Effector CD8-positive, alpha-beta T cell (primary cell): Measurements from ENCODE around the gene IGSF9B.

Experiments
- DNase-seq: peaks from one replicate; lab custom pipeline; 2025; lab: John Stamatoyannopoulos, UW

Gene IGSF9B

DNA sequence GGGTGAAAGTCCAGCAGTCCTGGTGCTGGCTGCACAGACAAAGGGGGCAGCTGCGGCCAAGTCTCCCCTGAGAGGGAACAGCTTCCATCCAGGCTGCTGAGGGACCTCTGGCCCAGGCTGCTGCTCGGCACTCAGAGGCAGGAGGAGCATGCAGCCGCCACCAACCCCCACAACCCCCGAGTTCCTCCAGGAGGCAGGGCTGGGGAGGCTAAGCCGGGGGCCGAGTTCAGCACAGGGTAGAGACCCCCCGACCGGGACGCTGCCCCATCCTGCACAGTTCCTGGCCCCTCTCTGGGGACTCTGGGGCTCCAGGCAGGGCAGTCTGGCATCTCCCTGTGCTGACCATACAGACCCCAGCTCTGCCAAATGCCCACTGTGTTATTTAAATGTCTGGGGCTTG, 20.2 kb downstream of the IGSF9B start:
- DNase-seq, result no peak

DNA sequence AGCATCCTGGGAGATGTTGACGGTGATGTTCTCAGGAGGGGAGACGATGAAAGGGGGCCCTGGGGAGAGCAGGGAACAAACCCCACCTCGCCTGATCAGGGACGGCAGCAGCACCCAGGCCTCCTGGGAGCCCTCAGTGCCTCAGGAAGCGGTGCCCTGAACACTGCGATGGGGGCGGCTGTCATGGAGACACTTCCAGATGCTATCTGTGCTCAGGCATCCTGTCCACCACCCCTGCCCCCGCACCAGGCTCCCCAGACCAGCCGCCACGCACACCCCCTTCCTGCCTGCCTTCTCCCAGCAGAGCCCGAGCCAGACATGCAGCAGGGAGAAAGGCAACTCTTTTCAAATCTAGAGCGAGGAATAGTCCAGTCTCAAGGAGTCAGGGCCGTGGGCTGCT, 20.6 kb downstream of the IGSF9B start:
- no peak for DNase-seq

DNA sequence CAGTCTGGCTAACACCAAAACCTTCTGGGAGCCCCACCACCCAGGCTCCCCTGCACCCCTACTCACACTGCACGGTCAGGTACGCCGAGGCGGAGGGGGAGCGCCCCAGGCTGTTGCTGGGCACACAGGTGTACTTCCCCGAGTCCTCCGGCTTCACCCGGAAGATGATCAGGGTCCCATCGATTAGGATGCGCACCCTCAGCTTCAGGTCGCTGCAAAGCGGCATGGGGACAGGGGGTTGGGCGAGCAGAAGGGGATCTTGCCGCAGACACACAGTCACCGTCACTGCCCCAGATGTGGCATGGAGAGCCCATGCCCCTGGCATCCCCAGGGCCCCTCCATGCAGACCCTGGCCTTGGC, 21.2 kb downstream of the IGSF9B start:
- DNase-seq, result no peak

DNA sequence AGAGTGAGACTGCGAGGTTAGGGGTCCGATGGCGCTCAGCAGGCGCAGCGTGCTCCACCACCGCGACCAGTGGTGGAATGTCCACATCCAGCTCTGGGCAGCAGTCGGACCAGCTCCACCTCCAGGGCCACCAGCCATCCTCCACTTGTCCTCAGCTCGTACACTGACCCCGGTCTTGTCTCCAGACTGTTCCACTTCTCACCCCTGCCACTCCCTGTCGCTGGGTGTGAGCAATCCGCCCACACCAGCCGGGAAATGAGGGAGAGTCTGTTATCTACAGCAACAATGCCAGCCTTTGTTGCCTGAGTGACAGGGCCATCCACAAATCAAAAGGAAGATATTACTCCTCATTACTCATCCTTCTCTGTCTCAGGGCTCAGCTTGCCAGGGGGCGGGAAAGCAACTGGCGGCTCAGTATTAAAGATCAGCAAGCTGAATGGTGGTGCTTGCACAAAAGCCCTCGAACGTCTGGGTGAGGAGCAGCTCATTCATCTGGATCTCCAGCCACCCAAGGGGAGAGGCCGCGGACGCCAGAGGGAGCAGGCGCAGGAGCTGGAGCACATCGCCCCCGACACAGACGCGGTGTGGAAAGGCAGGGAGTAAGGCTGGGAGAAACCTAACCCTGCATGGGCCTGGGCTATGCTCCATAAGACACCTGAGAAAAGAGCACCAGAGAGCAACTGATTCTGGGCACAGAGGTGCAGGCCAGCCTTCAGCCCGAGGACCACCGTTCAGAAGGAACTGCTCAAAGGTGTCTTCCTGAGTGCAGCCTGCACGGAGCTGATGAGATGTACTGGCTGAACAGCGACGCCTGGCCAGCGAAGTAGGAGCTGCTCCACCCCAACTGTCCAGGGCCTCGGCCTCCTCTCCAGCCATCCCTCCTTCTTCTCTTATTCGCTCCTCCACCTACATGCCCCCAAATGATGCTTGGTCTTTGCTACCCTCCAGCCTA, 21.9 kb downstream of the IGSF9B start:
- no peak for DNase-seq

DNA sequence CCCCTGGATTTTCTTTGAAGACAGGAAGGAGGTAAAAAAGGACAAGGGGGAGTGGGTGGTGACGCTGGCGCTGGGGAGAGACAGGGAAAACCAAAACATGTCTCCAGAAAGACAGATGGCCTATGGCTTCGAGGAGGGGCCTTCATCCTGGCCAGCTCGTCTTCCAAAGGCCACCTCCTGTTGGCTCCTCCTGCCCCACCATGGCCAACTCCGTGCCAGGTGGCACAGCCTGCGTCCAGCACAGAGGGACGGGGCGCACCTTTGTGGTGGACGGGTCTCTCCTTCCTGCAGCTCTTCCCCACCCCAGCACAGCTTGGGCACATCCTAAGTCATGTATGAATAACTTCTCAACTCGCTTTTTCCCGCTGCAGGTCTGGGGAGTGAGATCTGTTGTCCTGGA, 22.7 kb downstream of the IGSF9B start:
- no peak for DNase-seq

DNA sequence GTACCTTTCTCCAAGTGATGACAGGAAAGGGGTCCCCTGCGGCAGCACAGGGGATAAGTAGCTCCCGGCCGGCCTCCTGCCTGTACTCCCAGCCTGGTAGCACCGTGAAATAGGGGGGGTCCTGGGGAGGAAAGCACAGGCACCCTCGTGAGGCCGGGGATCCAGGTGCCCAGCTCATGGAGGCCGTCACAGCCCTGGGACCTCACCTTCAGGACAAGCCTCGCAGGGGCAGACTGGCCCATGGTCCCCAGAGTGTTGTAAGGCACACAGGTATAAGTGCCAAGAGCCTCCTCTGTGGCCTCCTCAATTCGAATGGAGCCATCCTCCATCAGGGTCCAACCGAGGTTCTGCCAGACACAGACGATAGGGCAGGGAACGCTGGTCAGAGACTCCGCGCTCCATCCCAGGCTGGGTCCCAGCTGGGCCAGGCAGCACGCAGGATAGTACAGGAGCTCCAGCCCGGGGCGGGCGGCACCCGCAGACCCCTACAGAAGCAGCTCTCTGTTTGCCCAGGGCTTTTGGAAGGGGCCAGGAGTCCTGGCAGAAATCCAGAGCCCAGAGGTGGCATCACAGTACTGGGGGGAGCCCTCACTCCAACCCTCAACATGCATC, 25.2 kb downstream of the IGSF9B start:
- DNase-seq, result no peak

DNA sequence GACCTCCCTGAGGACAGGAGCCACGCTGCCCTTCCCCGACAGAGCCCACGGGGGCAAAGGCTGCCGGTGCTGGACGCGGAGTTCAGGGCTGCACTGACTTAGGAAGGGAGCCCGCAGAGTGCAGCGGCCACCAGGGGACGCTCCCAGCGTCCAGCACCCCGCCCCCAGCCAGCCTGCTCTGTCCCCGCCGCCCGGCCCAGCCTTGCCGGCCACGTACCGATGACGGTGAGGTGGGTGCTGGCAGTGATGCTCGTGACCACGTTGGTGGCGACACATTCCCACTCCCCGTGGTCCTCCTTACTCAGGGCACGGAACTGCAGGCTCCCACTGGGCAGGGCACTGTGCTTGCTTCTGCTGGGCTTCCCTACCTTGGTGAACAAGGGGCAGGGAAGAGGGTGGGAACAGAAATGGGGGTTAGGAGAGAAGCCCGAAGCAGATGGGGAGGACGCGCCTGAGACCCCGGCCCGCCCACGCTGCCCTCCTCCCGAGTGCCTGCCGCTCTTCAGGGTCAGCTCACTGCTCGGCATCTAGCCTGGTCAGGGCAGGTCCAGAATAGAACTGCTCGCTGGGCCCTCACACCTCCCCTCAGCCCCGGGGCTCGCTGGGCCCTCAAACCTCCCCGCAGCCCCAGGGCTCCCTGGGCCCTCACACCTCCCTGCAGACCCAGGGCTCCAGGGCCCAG, 25.9 kb downstream of the IGSF9B start:
- DNase-seq, result no peak

DNA sequence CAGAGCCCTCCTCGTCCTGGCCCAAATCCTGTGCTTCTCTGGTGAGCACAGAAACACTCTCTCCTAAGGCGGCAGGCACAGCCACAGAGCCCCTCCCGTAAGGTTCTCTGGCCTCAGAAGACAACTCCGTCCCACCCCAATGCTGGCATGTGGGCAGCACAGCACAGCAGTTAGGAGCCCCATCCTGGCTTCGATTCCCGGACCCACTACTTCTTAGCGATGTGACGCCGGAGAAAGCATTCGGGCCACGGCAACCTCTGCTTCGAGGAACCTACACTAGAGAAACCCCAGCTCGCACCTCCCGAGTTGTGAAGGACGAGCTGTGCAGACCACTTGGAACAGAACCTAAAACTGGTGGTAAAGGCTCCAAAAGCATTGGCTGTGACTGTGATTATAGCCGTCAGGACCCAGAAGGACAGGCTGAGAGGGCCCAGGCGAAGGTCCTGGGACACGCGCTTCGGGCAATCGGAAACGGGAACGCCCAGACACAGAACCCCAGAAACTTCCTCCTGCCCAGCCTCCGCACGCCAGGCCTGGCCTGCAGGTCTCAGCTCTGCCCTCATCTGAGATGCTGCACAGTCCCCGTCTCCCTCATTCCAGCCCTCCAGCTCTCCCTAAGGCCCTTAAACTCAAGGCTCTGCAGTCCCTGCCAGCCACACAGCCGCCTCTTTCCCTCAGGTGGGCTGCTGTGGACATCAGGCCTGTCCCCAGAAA, 26.6 kb downstream of the IGSF9B start:
- no peak for DNase-seq

DNA sequence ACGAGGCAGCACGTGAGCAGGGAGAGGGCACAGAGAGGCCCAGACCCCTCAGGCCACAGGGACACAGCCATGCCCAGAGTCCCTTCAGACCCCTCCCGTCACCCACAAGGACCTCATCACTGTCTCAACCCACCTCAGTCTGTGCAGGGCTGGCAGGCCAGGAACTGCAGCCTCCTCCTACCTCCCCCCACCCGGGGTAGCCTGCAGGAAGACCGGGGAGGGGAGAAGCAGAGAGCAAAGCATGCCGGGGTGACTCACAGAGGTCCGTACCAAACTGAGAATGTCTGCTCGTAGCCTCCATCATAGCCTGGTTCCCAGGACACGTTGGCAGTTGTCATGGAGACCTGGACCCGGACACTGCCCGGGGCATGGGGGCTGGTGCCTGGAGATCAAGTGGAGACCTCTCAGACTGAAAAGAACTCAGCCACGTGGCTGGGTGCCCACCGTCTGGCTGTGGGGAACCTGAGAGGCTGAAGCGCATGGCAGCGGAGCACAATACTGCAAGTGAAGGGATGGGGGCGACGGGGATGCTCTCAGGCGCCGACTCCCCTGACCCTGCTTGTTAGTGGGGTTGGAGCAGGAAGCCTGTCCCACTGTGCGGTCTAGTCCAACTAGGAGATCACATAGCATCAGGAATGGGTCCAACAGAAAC, 27.2 kb downstream of the IGSF9B start:
- no peak for DNase-seq

DNA sequence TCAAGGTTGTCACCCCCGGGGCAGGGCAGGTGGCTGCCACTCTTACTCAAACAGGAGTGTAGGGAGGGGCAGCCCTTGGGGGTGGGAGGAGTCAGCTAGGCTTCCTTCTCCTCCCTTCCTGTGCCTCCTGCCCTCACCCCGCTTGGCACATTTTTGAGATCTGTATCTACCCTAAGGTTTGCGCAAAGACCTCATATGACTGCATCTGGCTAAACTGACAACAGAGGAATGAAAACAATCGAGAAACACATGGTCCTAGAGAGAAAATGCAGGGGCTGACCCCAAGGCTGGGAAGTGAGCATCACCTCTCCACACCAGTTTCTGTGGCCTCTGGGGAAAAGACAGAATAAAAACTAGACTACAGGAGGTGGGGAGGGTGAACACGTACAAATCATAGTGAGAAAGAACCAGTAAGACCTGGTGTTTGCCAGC, 28.1 kb downstream of the IGSF9B start:
- no peak for DNase-seq

DNA sequence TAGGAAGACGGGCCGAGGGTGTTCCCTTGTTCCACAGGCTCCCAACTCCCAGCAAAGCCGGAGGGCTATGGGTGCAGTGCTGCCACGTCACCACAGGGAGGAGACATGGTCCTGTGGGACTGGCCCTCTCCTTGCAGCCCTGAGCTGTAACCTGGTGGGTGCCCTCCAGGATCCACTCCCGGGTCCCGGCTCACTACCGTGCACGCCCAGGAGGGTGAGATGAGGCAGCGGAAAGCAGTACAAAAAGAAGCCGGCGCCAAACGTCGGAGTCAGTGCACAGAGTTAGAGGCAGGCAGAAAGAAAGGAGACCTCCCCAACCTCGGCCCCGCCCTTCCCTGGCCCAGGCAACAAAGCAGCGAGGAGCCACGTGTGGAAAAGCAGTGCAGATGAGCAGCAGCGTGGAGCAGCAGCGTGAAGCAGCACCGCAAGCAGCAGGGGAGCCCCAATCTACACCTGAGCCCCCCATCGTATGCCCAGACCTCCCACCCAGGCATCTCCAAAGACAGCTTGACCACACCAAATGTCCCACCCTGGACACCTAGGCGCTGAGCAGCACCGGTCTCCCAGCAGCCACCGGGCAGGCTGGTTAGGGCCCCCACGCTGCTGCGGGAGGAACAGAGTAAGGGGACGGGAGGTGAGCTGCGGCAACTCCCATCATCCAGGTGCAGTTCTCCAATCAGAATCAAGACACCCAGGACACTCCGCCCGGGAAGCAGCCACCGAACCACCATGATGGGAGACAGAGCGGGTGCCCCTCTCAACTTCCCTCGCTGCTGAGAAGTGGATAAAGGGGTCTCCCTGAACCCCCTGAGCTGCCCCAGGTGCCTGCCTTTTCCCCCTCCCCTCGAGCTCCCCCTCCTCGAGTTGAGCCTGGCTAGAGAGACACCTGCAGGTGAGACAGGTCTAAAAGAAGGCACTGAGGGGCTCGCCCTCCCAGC, 28.8 kb downstream of the IGSF9B start:
- peak; percentile 45 for DNase-seq

DNA sequence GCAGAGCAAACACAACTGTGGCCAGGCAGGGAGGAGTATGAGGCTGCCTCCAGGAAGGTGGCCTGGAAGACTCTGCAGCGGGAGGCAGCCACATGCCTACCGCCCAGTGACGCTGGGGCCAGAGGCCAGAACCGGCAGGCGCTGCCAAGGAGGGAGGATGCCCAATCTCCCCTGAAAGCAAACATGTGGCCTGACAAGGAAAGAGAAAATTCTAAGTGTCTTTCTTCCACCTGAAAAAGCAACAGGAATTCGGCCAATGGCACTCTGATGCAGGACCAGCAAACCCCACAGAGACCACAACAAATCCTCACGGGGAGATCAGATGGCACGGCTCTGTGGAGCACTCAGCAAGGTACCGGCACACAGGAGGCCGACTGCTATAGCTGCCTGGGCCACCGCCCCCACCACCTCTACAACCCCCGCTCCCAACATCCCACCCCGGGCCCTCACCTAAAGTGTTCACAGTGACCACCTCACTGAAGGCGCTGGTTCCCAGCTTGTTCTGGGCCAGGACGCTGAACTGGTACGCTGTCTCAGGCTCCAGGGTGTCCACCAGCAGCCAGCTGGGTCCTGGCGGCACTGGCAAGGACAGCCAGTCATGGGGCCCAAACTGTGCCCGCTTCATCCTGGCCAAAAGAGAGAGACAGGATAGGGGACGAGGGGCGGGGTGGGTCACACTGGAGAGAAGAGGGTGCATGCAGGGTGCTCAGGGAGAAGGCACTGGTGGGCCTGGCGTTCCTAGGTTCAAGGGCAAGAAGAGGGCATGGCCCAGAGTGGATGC, 30.1 kb downstream of the IGSF9B start:
- no peak for DNase-seq

DNA sequence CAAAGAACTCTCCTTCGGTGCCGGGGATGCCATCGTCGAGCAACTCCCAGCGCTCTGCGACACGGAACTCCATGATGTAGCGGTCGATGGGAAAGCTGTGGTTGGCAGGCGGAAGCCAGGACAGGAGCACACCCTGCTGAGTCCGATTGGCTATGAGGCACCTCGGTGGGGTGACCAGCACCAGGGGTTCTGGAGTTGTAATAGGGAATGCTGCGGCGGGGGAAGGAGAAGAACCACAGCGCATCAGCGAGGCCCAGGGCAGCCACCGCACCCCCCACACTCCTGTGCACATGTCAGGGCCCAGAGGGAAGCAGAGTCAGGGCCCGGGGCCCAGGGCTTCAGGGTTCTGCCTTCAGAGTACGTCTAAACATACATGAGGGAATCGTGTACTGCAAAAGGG, 31.0 kb downstream of the IGSF9B start:
- no peak for DNase-seq

DNA sequence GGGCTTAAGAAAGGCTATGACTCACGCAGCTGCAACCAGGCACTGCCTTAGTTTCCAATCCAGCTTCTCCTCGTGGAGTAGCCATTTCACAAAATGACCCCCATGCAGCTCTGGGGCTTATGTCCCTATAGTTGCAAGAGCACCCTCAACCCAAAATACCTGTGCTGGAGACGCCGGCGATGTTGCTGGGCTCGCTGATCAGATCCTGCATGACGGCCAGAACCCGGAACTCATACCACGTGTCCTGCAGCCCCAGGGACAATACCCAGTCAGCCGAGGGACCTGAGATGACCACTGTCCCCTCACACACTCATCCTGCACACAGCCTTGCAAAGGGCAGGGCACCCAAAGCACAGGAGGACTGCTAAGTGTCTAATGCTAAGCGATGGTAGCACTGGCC, 32.1 kb downstream of the IGSF9B start:
- no peak for DNase-seq

DNA sequence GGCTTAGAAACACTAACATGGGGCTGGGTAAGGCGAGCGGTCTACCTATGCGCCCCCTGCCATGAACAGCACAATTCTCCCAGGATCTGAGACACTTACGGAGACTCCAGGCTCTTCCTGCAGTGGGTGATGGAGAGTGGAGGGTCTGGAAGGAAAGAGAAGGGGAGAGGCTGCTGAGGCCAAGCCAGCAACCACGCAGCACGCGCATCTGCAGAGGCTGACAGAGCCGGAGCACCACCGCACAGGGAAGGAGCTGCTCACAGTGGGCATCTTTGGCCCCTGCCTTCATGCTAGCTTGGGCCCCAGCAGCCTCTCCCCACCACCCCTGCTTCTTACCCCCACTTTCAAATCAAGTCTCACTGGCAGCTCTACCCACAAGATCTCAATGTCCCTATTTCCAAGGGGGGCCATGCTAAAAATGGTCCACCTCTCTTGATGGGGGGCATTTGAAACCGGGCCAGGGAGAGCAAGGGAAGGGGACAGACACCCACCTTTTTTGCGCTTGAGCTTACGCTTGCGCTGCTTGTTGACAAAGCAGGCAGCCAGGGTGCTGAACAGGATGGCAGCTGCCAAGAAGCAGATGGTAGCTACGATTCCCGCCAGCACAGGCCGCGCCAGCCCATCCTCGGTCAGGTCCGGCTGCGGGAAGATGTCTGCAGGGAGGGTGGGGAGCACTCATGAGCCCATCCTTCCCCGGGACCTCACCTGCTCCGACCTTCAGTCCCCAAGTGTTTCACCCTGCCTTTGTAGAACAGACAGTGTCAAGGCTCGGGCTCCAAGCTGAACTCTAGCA, 34.5 kb downstream of the IGSF9B start:
- no peak for DNase-seq

DNA sequence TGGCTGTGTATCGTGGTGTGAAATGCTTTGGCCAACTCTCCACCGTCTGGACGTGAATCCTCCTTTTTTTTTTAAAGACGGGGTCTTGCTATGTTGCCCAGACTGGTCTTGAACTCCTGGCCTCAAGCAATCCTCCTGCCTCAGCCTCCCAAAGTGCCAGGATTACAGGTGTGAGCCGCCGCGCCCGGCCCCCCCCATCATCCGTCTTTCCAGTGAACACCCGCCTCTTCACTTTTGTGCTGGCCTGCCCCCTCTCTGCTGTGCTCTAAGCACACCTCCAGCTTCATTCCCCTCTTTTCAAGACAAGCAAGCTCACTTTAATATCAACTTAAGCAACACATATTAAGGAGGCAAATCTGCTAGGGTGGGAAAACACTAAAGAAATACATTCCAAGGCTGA, 35.3 kb downstream of the IGSF9B start:
- DNase-seq, result no peak

DNA sequence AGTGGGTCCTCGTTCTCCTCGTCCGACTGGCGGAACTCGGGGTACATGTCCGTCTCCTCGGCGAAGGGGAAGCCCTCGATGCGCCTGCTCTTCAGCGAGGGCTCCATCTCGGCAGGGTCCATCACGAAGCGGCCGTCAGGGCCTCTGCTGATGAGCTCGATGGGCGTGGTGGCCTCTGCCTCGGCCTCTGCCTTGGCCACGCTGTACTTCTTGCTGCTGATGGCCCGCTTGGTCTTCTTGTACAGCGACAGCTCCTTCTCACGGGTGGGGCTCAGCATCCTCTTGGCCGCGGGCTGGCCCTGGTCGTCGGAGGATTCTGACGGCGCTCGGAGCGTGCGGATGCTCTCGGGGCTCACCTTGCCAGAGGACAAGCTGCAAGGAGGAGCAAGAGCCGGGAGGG, 35.7 kb downstream of the IGSF9B start:
- no peak for DNase-seq

DNA sequence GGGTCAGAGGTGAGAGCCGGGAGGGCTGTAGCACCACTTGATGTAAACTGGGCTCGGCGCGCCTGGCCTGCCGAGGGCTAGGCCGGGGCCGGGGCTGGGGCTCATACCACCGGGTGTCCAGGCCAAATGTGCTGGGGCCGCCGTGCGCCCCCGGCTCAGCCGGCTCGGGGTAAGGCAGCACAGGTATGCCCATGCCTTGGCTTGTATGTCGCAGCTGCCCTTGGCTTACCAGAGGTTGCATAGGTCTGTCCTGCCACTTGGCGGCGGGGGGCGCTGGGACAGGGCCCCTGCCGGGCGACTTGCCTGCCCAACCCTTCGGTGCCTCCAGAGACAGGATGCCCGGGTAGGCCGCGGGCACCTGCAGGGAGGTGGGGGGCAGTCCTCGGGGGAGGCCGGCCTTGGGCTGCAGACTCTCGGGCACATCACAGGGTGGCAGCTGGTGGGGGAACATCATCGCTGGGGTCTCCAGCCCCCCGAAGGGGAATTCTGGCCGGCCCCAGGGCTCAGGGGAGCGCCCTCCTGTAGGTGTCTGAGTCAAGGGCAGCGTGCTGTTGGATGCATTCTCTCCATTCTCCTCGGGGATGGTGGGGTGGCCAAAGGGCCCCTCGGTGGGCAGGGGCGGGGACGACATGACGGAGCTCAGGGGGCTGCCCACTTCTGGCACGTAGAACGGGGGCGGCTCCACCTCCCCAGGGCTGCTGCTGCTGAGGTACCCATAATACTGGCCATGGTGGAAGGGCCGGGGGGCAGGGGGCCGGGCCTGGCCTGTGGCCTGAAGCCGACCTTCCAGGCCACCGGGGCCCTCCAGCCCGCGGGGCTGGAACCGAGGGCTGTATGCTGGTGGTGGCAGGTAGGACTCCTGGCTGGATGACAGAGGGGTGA, 36.4 kb downstream of the IGSF9B start:
- no peak for DNase-seq
